Keratinocyte (primary cell): ENCODE measurements around the gene RAB42. TPM values are rescaled to one million over a fixed set of nuclear protein-coding genes. Genes with fewer than 3 reads are reported as not detected.

ENCODE experiments used
- DNase-seq: peaks from one replicate; pipeline ENCODE4 v3.0.0-alpha.2; 2011; ENCODE audit warnings: low read depth, missing footprints, low spot score
- FAIRE-seq: peaks from 2 replicates; lab custom pipeline; 2011; peaks lifted over from hg19 to GRCh38; lab: Jason Lieb, UNC
- H2AFZ ChIP-seq: 2 replicates; pipeline ENCODE4 v1.6.0; 2012; ENCODE audit warnings: low read length, control low read depth, inconsistent platforms; ENCODE audit not compliant: control insufficient read depth
- H3K27ac ChIP-seq: 2 replicates; pipeline ENCODE4 v1.5.1; 2011; ENCODE audit warnings: low read length; ENCODE audit not compliant: control insufficient read depth, insufficient read depth
- H3K27me3 ChIP-seq: 3 replicates; pipeline ENCODE4 v1.6.0; 2011; ENCODE audit warnings: low read length; ENCODE audit not compliant: control insufficient read depth, insufficient read depth; ENCODE audit errors: extremely low read depth
- H3K36me3 ChIP-seq, 2 experiments: 2 replicates in 1 of 2; 3 replicates in 1 of 2; pipeline ENCODE4 v1.5.1; 2011; ENCODE audit warnings: low read length in 2 of 2, mild to moderate bottlenecking in 1 of 2; ENCODE audit not compliant: control insufficient read depth in 2 of 2, insufficient read depth in 2 of 2; ENCODE audit errors: extremely low read depth in 1 of 2
- H3K4me1 ChIP-seq: 3 replicates; pipeline ENCODE4 v1.5.1; 2011; ENCODE audit warnings: low read length; ENCODE audit not compliant: control insufficient read depth, insufficient read depth; ENCODE audit errors: extremely low read depth
- H3K4me2 ChIP-seq: 3 replicates; pipeline ENCODE4 v1.6.0; 2011; ENCODE audit warnings: low read depth, low read length; ENCODE audit not compliant: control insufficient read depth, insufficient read depth; ENCODE audit errors: extremely low read depth
- H3K4me3 ChIP-seq, 3 experiments: fragments of 200-600 bp in 1 of 3; sonication (generic) in 1 of 3; 2 replicates in 2 of 3; 3 replicates in 1 of 3; pipeline ENCODE4 v1.5.1; 2011 to 2016; ENCODE audit warnings: low read length in 3 of 3, mild to moderate bottlenecking in 3 of 3, control low read depth in 2 of 3, inconsistent platforms in 1 of 3, low read depth in 1 of 3, mixed read lengths in 1 of 3, mixed run types in 1 of 3, moderate library complexity in 1 of 3; ENCODE audit not compliant: control insufficient read depth in 2 of 3, insufficient read depth in 2 of 3; ENCODE audit errors: extremely low read depth in 1 of 3
- H3K79me2 ChIP-seq: 2 replicates; pipeline ENCODE4 v1.6.0; 2012; ENCODE audit warnings: low read length; ENCODE audit not compliant: control insufficient read depth, insufficient read depth
- H3K9ac ChIP-seq: 3 replicates; pipeline ENCODE4 v1.6.0; 2011; ENCODE audit warnings: low read length; ENCODE audit not compliant: control insufficient read depth, insufficient read depth; ENCODE audit errors: extremely low read depth
- H3K9me1 ChIP-seq: 3 replicates; pipeline ENCODE4 v1.6.0; 2011; ENCODE audit warnings: low read length; ENCODE audit not compliant: control insufficient read depth, insufficient read depth; ENCODE audit errors: extremely low read depth
- H3K9me3 ChIP-seq: 2 replicates; pipeline ENCODE4 v1.5.1; 2012; ENCODE audit warnings: low read depth, low read length; ENCODE audit not compliant: control insufficient read depth
- H4K20me1 ChIP-seq: 3 replicates; pipeline ENCODE4 v1.6.0; 2011; ENCODE audit warnings: low read length; ENCODE audit not compliant: control insufficient read depth, insufficient read depth; ENCODE audit errors: extremely low read depth
- EZH2 ChIP-seq: IDR thresholded peaks from one replicate; pipeline ENCODE4 v1.6.1; 2012; ENCODE audit warnings: inconsistent platforms, mild to moderate bottlenecking, low read length, moderate library complexity
- dilution Hi-C: fragments of 300-500 bp; cut with MboI; formaldehyde crosslinking; loops from one replicate; pipeline ENCODE4 v1.7.0; 2020; ENCODE audit warnings: low sequenced_read_pairs; ENCODE audit not compliant: extremely low pct_ligation_motif_present
- polyA plus RNA-seq, 5 experiments: library from polyadenylated mRNA; depleted of rRNA in 3 of 5; stranded (reverse) in 3 of 5; stranded (forward) in 1 of 5; unstranded in 1 of 5; fragments of >200 nt; gene quantifications; 1 replicate in 1 of 5; 2 replicates in 3 of 5; 3 replicates in 1 of 5; pipeline versions ENCODE4 v1.2.1 to v1.2.3, GENCODE V29; 2011 to 2012; ENCODE audit warnings: missing spikeins in 2 of 5, low read depth in 1 of 5, low replicate concordance in 1 of 5
- TF ChIP-seq, protein P1 (sequence below), 3 experiments: IDR thresholded peaks in 1 of 3; conservative IDR thresholded peaks in 1 of 3; optimal IDR thresholded peaks in 1 of 3; 2 replicates in 2 of 3; 3 replicates in 1 of 3; pipeline versions ENCODE3 to v1.5.1; 2011; ENCODE audit warnings: low read length in 3 of 3, mild to moderate bottlenecking in 3 of 3, moderate library complexity in 2 of 3, control low read depth in 1 of 3, inconsistent platforms in 1 of 3; ENCODE audit not compliant: insufficient read depth in 2 of 3; ENCODE audit errors: extremely low read depth in 1 of 3

The RAB42 gene
- polyA plus RNA-seq, 1 donor (not counting 4 experiments of a cell fraction or from before 2014, with no cell fraction given), result 0.05 TPM

DNA sequence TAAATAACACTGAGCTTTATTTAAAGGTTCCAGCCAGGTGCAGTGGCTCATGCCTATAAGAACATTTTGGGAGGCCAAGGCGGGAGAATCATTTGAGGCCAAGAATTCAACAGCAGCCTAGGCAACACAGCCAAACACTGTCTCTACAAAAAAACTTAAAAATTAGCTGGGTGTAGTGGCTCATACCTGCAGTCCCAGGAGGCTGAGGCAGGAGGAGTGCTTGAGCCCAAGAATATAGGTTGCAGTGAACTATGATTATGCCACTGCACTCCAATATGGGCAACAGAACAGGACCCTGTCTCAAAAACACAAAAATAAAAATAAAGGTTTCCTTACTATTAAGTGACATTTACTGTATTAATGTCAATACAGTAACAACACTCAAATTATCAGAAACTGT is 48.7 kb downstream of the RAB42 start:
- DNase-seq, result no peak
- H3K9me3 ChIP-seq, result no peaks in the 10 kb centered on the region
- no peaks in the 10 kb centered on the region for H3K36me3 ChIP-seq
- dilution Hi-C loops, result no loop called here
- no peaks in the 10 kb centered on the region for H3K27me3 ChIP-seq
- H2AFZ ChIP-seq, result no peak overlapping the region
- H3K4me3 ChIP-seq, result no peak overlapping the region
- no peaks in the 10 kb centered on the region for H3K9me1 ChIP-seq
- peaks cover 19% of the 10 kb centered on the region for H3K79me2 ChIP-seq
- H3K4me2 ChIP-seq, result peak overlapping the region; percentile 7
- H3K9ac ChIP-seq, result no peak overlapping the region
- H3K4me1 ChIP-seq, result peaks cover 19% of the 10 kb centered on the region
- no peak for TF ChIP-seq EZH2
- TF ChIP-seq, protein P1, sequence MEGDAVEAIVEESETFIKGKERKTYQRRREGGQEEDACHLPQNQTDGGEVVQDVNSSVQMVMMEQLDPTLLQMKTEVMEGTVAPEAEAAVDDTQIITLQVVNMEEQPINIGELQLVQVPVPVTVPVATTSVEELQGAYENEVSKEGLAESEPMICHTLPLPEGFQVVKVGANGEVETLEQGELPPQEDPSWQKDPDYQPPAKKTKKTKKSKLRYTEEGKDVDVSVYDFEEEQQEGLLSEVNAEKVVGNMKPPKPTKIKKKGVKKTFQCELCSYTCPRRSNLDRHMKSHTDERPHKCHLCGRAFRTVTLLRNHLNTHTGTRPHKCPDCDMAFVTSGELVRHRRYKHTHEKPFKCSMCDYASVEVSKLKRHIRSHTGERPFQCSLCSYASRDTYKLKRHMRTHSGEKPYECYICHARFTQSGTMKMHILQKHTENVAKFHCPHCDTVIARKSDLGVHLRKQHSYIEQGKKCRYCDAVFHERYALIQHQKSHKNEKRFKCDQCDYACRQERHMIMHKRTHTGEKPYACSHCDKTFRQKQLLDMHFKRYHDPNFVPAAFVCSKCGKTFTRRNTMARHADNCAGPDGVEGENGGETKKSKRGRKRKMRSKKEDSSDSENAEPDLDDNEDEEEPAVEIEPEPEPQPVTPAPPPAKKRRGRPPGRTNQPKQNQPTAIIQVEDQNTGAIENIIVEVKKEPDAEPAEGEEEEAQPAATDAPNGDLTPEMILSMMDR (optimal IDR thresholded peaks at IDR 0.05 in 1 of 3, IDR thresholded peaks at IDR 0.05 in 1 of 3, conservative IDR thresholded peaks at IDR 0.05 in 1 of 3; ENCODE audit: extremely low read depth in 1 of 3, insufficient read depth in 2 of 3, low read length in 3 of 3), result peak; percentile 42 to 57 (median 43)
- no peaks in the 10 kb centered on the region for H4K20me1 ChIP-seq
- no peak overlapping the region for H3K27ac ChIP-seq
- FAIRE-seq, result no peak

DNA sequence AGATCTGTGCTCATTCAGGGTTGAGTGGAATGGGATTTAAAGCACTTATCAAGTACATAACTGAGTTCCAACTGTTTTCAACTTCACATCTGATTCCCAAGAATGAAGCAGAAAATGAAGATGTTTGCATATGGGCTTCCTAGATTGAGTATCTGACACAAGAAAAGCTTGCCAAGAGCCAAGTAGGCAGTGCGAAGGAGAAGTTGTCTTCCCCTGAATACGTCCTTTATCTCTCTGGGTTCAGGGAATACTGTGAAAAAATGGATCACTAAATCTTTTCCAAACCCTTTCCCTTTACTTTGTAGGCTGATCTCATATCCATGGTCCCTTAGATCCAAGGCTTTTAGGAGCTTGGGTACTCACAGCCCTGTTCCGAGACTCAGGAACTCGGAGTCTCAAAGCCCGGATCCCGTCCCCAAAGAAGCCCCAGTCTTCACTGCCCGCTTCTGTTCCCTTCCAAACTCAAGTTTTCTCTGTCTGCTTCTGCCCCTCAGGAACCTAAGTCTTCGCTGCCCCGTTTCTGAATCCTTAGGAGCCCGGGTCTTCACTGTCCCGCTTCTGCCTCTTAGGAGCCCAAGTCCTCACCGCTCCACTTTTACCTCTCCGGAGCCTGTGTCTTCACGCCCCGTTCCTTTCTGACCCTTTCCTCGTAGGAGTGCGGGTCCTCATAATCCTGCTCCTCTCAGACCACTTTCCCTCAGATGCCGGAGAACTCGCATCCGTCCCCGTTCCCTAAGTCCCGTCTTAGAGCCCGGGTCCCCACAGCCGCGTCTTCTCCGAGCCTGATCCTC is 50.2 kb downstream of the RAB42 start:
- peak overlapping the region; percentile 92 for H3K9ac ChIP-seq
- peak overlapping the region; percentile 88 for H2AFZ ChIP-seq
- no peaks in the 10 kb centered on the region for H3K36me3 ChIP-seq
- H3K4me1 ChIP-seq, result peaks cover 19% of the 10 kb centered on the region
- no peaks in the 10 kb centered on the region for H4K20me1 ChIP-seq
- DNase-seq (no peak), FAIRE-seq (no peak)
- dilution Hi-C loops, result no loop called here
- peak overlapping the region; percentile 98 for H3K27ac ChIP-seq
- no peaks in the 10 kb centered on the region for H3K9me3 ChIP-seq
- H3K27me3 ChIP-seq, result no peaks in the 10 kb centered on the region
- H3K4me3 ChIP-seq, result peak overlapping the region; percentile 83 to 86 (median 85)
- TF ChIP-seq EZH2, result no peak
- TF ChIP-seq, protein P1 (optimal IDR thresholded peaks at IDR 0.05 in 1 of 3, IDR thresholded peaks at IDR 0.05 in 1 of 3, conservative IDR thresholded peaks at IDR 0.05 in 1 of 3; ENCODE audit: extremely low read depth in 1 of 3, insufficient read depth in 2 of 3, low read length in 3 of 3), result no peak
- H3K79me2 ChIP-seq, result peaks cover 19% of the 10 kb centered on the region
- H3K4me2 ChIP-seq, result peak overlapping the region; percentile 92
- no peaks in the 10 kb centered on the region for H3K9me1 ChIP-seq
